Fibroblast of skin of right quadriceps (primary cell): ENCODE measurements around the gene ANKS3.

Experiments used
- DNase-seq: peaks from one replicate; pipeline ENCODE4 v3.0.0-alpha.2; 2013

Gene ANKS3

DNA sequence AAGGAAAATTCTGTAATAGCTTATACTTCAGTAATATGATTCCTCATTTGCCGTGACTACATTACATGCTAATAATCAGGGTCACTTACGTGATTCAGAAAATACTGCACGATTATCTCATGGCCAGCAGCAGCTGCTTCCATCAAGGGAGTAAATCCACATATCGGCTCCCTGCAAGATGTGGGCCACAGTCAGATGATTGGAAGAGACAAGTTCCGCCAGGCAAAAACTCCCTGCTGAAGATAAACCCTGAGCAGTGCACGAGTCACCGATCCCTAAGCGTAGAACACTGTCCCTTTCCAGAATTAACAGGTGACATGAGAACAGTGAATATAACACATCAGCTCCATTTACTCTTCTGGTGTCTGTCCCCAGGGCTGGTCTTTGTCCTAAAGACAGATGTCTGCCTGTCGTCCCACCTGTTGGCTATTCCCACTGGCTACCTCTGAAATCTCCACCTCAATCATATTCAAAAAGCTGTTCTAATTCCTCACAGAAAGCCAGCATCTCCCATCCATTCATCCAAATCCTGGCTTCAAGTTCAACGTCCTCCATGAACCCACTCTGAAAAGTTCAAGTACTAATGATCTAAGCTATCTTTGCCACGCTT lies 9.3 kb downstream of the ANKS3 start:
- no peak for DNase-seq

- DNase-seq = no peak
Measured at GRCh38 chr16:4723071-4723767, 10.9 kb downstream of the ANKS3 start.

DNA sequence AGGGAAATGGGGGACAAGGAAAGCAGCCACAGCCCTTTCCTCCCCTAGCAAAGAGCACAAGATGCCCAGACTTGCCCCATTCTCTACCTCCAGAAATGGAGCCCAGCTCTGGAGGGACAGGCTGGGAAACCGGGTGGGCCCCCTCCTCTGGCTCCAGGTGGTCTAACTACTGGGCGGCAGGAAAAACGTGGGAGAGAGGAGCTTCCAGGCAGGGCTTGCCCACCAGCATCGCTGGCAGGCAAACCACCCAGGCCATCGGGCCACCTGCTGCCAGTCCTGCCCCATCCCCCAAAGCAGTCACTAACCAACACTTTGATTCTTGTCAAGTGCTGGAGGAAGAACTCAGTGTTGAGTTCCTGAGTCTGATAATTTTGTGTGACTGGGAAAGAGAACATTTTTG lies 15.6 kb downstream of the ANKS3 start:
- DNase-seq = no peak

DNA sequence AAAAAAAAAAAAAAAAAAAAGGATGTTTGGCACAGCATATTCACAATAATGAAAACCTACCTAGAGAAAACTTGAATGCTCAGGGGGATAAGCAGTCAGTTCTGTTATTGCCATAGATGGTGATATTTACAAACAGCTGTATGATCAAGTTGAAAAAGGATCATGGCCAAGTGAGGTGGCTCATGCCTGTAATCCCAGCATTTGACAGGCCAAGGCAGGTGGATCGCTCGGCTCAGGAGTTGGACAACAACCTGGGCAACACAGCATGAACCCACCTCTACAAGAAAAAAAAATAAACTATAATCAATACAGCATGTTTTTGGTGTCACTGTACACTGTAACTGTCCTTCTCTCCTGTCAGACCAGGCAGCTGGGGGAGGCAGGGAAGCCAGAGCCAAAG lies 19.1 kb downstream of the ANKS3 start:
- DNase-seq = no peak

DNA sequence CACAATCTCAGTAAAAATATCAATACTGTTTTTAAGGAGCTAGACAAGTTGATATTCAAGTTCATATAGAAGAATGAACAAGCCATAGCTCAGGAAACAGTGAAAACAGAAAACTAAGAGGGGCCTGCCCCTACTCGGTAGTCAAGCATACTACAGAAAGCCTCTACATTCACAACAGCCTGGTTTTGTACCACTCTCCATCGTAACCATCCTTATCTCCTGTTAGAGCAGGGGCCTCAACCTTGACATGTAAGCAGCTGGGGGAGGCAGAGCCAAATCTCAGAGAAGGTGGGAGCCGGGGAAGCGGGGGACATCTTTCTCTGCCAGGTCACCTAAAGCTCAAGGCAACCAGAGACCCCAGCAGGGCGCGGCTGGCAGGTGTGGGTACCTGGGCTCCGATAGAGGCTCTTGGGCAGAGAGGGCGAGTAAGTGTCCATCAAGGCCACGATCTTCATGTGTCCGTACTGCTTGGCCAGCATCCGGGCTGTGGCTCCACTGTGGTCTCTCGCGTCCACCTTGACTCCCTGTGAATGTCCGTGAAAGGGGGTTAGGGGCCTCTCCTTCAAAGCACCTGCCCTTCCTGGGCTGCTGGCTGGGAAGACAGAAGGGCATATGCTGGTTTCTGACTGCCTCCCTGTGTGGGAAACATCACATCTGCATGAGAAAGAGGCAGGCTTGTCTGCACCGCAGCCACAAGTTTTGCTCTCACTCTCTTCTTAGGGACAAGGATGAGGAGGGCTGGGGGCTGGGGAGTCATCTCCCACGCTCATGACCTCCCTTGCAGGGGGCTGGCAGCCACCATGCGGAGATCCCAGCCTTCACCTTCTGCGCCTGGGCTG lies 20.2 kb downstream of the ANKS3 start:
- no peak for DNase-seq

DNA sequence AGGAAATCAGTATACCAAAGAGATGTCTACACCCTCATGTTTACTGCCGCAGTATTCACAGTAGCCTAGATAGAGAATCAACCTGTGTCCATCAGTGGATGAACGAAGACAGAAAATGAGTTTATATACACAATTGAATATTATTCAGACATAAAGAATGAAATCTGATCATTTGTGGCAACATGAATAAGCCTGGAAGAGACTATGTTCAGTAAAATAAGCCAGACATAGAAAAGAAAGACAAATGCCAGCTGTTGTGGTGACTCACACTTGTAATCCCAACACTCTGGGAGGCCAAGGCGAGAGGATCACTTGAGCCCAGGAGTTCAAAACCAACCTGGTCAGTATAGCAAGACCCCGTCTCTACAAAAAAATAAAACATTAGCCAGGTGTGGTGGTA lies 24.6 kb downstream of the ANKS3 start:
- peak; percentile 16 for DNase-seq

GRCh38 chr16:4706871-4707270 lies 27.2 kb downstream of the ANKS3 start:
- no peak for DNase-seq

- no peak for DNase-seq
Measured at GRCh38 chr16:4704913-4705312, 29.2 kb downstream of the ANKS3 start.

GRCh38 chr16:4704491-4704890 lies 29.6 kb downstream of the ANKS3 start:
- no peak for DNase-seq

GRCh38 chr16:4703906-4704305 lies 30.2 kb downstream of the ANKS3 start:
- DNase-seq = no peak

- no peak for DNase-seq
Measured at GRCh38 chr16:4702466-4702808, 31.6 kb downstream of the ANKS3 start.

- DNase-seq = no peak
Measured at GRCh38 chr16:4701791-4702465, 32.1 kb downstream of the ANKS3 start.

DNA sequence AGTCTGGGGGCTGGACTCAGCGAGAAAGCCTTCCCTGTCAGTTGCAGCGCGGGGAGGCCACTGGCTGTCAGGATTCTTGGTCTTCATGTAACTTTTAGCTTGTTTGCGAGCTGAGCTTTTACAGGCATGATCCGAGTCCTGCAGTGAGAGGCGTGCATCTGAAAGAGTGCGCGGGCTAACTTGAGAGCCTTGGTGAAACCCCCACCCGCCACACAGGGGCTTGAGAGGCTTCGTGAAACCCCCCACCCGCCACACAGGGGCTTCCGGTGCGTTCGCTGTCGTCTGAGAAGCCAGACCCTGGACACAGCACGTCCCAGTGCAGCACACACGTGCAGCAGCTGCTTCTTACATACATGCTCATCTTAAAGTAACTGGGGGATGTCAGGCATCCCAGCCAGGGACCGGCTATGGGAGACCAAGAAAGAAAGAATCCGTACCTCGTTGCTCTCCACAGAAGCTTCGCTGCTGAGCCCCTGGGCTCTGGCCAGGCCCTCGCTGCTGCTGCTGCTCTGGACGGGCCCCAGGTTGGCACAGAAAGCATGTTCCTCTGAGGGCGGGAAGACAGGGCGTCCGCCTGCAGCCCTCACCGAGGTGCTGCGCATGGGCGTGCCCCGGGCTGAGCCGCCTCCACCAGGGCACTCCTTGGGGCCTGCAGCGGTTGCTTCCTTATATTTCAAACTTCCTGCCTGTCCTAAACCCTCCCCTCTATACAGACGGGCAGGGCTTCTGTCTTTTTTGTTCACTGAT lies 32.9 kb downstream of the ANKS3 start:
- no peak for DNase-seq

- no peak for DNase-seq
Measured at GRCh38 chr16:4700380-4700996, 33.6 kb downstream of the ANKS3 start.

GRCh38 chr16:4699046-4699556 lies 35.0 kb downstream of the ANKS3 start:
- no peak for DNase-seq

DNA sequence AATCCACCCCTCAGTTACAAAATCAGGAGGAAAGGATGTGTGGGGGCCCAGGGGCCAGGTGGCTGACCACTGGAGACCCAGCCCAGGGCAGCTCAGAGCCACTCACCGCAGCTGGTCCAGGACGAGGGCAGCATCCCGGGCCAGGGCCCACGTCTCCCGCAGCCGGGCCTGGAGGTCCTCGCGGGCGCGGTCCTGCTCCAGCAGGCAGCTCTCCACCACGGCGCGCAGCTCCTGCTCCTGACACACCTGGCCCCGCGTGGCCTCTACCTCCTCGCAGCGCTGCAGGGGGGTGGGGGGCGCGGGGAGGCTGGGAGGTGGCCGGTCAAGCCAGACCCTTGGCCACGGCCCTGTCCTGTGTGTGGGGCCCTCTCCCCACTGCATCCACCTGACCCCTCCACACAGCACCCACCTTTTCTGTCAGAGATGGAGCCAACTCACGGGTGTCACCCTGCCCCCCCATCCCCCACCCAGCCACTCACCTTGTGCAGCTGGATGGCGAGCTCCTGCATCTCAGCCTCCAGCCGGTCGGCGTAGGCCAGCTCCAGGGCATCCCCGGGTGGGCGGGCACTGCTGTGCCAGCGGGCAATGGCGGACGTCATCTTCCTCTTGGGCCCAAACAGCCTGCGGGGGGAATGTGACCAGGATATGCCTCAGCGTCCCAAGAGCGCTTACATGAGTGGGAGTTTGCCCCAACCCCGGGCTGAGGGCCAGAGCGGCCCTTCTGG lies 35.6 kb downstream of the ANKS3 start:
- no peak for DNase-seq

GRCh38 chr16:4697848-4698291 lies 36.2 kb downstream of the ANKS3 start:
- DNase-seq = no peak

DNA sequence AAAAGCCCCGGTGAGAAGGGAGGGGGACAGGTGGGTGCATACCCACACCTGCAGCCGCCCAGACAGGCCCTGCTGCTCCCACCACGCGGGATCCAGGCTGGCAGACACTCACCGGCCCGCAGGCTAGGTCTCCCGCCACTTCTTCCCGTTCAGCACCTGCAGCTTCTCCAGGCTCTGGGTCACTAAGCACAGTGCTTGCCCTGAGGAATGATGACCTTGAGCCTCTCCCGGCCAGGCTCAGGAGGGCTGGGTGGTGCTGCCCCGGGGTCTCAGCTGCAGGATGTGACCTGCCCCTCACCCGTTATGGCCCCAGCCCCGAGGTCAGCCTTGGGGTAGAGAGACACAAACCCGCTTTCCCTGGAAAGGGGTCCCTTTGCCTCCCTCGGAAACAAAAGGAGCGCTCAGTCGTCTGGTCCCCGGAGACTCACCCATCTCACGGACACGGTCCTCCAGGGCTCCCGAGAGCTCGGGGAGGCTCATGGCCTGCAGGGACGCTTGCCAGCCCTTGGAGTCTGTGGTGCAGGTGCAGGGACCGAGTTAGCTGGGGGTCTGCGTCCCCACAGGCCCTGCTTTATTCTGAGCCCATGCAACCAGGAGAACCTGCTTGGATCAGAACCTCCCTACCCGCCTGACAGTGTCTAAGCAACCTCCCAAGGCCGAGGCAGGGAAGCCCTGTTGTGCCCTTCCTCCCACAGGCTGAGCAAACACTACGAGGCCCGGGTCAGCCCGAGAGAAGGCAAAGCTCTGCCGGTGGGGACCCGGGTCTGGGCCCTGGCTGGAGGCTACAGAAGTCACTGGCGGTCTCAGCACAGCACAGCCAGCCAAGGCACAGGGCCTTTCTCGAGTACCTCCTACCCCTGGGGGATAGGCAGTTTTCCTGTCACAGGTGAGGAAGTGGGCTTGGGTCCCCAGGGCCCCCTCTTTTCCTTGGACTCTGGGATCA lies 36.9 kb downstream of the ANKS3 start:
- no peak for DNase-seq

GRCh38 chr16:4696172-4696904 lies 37.7 kb downstream of the ANKS3 start:
- DNase-seq = no peak
